ENCODE measurements around the gene ZNF407.
A peak's percentile ranks its signal among the peaks of the same experiment; 100 is the strongest.

Gene ZNF407

DNA sequence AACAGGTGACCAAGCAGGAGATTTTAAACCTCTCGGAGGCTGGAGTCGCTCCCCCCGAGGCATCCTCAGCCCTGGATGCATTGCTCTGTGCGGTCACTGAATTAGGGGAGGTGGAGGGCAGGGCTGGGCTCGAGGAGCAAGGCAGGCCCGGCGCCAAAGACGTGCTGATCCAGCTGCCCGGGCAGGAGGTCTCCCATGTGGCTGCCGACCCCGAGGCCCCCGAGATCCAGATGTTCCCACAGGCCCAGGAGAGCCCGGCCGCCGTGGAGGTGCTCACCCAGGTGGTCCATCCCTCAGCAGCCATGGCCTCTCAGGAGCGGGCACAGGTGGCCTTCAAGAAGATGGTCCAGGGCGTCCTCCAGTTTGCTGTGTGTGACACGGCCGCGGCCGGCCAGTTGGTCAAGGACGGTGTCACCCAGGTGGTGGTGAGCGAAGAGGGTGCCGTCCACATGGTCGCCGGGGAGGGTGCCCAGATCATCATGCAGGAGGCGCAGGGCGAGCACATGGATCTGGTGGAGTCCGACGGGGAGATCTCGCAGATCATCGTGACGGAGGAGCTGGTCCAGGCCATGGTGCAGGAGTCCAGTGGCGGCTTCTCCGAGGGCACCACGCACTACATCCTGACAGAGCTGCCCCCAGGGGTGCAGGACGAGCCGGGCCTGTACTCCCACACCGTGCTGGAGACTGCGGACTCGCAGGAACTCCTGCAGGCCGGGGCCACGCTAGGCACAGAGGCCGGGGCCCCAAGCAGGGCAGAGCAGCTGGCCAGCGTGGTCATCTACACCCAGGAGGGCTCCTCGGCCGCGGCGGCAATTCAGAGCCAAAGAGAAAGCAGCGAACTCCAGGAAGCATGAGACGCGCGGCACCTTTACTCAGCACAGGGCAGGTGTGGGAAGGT lies 466.2 kb downstream of the ZNF407 start:
- DNase-seq = no peak

DNA sequence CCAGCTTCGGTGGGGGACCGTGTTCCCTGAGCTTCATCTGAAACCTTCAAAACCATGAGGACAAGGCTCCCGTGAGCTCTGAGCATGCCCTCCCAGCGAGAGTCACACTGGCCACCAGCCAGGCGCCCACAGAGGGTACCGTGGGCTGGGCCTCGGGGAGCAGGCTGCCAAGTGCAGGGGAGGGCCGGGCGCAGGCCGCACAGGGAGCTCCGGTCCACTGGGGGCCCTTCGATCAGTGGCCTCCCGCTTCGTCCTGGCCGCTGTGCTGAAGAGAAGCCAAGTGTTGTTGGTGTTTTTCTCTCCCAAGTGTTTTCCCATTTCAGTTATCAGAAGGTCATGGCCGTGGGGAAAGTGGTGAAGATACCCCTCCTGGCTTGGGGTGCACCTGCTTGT lies 466.8 kb downstream of the ZNF407 start:
- no peak for DNase-seq

DNA sequence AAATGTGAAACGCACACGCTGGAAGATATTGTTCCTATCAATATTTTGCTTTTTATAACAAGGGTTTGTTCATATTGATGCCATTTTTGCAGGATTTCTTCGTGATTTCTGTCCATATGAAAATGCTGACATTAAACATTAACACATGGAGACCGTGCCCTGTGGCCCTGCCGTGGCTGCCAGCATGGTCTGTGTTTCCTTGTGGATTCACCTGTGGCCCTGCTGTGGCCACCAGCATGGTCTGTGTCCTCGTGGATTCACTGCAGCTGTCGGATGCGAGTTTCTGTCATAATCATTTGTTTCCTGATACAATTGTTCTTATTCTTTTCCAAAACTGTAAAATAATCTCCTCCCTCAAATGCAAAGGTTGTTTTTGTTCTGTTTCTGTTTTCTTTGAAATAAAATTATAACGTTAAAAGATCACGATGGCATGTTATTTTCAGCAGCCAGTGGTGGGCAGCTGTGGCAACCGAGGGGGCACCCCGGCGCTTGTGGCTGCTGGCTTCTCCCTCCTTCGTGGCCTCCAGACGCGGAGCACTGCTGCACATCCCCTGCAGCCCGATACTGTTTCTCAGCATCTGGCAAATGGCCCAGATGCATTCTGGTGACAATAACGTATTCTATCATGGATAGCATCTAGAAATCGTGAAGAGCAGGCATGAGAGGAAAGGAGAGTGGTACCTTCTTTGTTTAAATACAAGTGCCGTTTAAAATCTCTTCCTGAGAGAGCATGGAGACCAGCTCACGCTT lies 467.8 kb downstream of the ZNF407 start:
- DNase-seq = no peak

DNA sequence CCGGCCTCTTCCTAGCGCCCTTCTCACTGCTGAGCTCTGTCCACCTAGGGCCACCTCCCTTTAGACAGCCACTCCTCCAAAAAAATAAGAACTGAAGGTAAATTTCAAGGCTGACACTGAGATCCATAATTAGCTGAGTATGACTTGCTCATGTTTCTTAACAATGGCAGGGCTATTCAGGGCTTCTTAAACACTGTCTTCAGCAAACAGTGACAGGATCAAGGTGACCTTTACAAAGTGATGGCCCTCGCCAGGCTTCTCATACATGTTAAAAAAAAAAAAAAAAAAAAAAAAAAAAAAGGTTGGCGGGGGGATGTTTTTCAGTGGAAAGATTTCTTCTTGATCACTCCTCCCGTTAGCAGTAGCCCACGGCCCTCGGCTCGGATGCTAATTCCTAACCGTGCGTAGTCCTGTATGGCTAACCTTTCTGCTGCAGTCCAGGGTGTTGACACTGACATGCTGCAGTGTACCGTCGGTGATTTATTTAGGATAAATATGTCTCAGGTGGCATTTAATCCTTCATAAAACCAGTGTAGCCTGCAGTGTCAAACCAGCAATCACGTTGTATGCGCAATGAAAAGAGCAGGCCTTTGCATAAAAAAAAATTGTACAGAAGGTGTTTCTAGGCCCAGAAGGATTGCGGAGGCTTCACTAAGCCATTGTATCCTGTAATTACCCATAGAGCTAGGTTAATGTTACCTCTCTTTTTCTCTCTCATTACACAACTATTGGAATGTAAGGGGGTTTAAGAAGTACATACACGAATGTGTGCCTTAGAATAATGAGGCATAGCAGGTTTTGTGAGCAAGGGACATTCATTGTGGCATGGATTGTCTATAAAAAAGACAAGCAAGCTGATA lies 468.6 kb downstream of the ZNF407 start:
- no peak for DNase-seq

DNA sequence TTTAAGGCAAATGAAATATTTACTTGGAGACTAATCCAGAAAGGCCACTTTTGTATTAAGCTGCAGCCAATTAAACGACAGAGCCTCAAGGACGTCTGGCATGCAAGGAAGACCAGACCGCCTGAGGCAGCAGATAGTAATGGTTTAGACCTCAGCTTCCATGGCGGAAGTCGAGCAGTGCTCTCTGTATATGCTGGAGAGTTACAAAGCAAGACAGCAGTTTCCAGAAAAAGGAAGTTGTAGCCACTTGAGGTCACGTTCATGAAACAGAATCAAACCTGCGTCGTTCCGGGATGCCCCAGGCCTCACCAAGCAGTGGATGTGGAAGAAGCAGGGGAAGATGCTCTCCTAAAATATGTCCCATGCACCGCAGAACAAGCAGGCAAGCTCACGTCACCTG lies 469.3 kb downstream of the ZNF407 start:
- no peak for DNase-seq

DNA sequence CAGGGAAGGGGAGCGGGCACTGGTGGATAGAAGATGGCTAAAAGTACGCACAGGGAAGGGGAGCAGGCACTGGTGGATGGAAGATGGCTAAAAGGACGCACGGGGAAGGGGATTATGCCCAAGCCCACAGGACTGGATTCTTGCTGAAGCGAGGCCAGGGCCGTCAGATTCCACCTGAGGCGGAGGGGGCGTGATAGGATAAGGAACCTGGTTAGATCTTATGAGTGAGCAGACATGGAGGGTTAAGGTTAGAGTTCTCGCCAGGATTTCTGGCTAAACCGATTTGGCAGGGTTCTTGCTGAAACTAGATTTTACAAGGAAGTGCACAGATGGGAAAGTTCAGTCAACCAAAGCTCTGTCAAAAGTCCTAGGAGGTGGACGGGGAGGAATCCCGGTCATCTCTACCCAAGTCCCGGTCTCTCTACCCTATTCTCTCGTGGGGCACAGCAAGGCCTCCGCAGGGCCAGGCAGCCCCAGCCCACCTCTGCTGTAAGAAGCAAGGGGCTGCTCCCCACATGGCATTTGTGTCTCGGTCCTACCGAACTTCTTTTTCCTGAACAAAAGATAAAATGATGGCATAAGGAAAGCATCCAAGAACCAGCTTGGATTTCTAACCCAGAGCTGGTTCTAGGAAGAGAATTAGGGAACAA lies 470.5 kb downstream of the ZNF407 start:
- DNase-seq = no peak

DNA sequence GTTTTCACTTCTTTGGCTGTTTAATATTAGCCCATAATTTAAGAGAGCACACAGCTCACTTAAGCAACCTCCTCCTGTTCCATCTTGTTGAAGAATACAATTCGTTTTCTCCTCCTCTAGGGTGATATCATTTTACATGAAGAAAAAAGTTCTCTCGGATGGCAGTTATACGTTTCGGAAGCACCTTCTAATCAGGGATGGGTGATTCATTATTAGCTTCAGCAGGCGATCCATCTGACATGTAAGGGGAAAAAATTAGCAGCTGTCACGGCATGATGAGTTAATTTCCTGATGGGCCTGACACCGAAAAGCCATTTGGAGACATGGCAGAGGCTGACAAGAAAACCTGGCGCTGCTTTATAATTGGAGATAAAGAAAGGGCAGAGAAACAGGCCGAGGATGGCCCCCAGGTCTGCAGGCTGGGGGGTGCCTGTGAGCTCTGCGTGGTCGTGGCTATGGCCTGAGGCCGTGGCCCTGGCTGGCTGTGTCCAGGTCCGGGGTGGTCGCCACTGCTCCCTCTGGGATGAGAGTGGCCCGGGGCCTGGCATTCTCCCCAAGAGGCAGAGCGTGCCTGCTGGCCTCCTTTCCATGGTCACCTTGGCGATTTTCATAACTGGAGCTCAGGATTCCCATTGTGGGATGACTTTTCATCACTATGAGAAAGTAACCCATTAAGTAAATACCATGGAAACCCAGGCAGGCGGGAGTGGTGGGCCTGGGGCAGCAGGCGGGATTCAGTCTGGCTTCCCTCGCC lies 471.2 kb downstream of the ZNF407 start:
- no peak for DNase-seq

DNA sequence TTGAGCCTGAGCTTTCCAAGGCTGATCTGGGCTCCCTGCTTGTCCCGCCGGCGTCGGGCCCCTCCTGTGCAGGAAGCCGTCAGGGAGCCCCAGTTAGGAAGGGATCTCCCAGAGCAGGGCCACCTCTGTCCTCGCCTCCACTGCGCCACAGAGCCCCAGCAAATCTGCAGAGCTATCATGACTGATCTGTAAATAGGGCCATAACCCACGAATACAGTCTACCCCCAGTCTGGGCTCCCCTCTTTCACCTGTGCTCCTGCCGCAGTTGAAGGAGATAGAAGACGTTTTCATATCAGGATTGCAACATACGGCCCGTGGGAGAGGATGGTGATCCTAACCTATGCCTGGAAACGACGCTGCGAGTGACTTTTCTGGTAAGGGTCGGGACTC lies 472.6 kb downstream of the ZNF407 start:
- no peak for DNase-seq

DNA sequence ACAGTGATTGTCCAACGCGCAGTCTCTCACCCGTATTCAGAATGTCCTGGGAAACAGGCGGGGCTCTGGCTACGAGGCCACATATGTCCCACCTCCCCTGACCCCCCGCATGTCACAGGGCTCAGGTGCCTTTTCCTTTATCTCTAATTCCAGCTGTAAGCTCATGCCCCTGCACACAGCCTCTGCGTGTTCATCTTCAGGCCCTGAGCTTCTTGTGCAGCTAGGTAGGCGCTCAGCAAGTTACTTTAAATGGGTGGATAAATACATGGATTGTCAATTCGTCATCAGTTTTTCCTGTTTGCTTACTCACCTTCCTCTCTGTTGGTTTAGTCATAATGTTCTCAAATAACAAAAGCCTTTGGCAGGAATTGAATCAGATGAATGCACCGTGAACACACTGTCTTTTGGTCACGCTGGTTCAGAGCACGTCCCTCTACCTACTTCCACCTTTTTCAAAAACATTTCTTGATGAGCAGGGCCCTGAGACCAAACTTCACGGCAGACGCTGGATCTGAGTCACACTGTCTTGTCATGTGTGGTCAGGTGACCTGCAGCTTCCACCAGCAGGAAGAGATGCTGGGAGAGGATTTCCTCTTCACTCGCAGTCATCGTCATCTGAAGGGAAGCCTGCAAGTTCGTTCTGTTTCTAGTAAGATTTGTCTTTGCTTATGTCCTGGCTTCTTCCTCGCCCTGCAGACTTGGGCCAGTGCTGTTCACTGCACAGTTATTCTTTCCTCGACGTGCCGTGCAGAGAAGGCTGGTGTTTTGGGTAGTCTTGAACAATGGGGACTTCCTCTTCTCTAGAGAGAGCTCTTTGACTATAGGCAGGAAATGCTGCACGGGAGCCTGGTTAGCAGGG lies 473.2 kb downstream of the ZNF407 start:
- peak; percentile 71 for DNase-seq

DNA sequence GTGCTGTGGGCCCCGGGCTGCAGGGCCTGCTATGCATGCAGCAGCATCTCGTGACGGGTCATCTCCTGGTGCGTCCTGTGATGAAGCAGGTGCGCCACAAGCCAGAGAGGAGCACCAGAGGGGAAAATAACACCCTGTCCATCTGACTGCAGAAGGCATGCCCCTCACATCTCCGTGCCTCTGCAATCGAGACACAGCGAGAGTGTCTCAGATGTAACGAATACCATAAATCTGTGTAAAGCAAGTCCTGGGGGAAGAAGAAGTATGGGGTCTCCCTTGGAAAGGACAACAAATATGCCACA lies 473.8 kb downstream of the ZNF407 start:
- no peak for DNase-seq

DNA sequence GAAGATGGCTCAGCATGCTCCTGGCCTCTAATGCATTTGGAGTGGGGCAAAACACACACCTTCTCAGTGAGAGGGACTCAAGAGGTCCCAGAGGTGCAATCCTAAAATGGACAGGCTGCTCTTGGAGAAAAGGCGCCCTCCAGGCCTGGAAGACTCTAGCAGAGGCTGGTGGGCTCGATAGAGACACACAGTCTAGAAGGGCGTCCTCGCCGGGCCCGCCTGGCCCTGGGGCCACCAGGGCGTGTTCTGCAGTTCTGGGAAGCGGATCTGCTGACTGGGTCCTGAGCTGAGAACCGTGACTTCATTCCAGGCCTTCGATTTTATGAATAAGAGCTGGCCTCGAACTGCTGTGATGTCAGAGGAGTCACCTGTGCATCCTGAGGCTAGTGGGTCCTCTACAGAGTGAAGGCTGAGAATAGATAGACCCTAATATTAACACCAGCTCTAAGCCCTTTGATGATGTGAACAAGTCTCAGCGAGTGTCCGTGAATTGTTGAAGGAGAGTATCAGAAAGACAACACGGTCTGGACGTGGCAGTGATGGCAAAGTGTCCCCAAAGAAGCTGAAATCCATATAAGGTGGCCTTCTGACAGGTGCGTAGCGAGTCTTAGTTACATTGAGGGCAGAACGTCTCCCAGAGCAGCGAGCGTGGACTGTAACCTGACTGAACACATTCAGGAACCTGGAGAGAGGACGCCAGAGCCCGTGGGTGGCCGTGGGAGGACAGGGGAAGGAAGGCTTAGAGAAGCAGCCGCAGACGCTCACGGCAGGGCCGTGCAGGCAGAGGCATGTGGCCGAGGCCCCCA lies 474.4 kb downstream of the ZNF407 start:
- DNase-seq = peak; percentile 18

DNA sequence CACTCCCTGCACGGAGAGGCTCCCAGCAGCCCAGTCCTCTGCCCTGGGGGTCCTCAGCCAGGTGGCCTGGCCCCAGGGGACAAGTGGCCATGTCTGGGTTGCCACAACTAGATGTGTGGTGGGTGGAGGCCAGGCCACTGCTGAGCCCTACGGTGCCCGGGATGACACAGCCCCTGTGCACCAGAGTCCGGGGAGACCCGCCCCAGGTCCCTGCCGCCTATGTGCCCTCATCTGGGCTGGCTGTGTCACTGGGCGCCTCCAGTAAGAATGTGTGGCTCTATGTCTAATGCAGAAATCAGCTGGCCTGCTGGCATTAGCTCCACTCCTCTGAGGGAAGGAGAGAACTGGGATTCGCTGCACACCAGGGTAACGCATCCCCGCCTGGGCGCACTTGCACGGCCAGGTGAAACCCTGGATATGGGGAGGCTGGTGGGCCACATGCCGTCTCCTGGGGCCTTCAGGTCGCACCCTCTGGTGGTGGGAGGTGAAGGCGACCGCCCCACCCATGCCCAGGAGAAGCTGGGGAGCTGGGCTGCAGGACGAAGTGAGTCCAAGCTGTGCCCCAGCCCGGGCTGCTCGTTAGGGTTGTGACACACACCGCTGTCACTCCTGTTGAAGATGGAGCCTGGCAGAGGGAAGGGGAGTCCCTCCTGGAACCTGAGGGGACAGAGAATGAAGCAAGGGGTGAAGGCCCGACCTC lies 475.2 kb downstream of the ZNF407 start:
- peak; percentile 20 for DNase-seq

DNA sequence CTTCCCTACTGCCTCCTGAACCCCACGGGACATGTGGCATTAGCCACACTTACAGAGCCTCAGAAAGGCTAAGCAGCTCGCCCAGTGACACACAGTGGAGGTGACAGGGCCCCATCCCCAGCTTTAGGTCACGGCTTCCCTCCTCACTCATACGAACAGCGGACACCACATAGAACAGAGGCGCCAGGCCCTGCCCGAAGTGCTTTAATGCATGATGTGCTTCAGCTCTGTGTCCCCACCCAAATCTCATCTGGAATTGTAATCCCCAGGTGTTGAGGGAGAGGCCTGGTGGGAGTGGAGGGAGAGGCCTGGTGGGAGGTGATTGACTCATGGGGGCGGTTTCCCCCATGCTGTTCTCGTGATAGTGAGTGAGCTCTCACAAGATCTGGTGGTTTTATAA lies 476.0 kb downstream of the ZNF407 start:
- peak; percentile 14 for DNase-seq

DNA sequence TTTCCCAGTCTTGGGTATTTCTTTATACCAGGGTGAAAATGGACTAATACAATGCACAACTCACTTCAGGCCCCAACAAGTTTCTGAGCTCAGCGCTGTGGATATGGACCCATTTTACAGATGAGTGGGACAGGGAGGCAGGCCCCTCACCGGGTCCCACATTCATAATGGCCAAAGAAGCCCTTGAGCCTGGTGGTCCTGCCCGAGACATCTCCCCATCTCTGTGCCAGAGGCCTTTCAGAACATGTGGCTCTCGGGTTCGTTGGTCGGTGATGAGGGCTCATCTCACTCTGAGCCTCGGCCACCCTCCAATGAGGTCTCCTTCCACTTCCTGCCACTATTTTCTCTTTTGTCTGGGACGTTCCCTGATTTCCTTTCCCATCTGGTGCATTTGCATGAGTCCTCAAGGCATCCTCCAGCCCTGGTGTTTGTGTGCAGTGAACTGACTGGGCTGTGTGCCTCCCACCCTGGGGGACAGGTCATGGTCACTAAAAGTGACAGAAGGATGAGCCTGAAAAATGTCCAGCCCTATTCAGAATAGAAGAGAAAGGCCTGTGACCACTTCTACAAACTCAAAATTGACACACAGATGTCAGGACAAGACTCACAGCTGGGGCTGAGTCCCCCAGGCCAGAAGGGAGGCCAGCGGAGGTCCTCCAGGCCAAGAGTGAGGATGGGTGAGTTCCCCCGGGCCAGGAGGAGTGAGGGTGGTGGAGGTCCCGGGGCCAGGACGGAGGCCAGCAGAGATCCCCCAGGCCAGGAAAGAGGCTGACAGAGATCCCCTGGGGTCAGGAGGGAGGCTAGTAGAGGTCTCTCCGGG lies 476.7 kb downstream of the ZNF407 start:
- DNase-seq = peak; percentile 16

DNA sequence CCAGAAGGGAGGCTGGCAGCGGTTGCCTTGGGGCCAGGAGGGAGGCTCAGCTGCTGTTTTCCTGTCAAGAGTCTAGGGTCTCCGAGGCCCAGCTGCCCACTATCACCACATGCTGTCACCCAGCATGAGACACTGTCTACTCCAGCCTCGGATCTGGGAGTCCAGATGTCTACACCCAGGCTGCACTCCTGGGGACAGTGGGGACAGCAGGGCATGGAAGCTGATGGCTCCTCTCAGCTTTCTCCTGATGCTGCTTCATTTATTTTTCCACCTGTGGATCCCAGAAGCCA lies 477.3 kb downstream of the ZNF407 start:
- peak; percentile 2 for DNase-seq

DNA sequence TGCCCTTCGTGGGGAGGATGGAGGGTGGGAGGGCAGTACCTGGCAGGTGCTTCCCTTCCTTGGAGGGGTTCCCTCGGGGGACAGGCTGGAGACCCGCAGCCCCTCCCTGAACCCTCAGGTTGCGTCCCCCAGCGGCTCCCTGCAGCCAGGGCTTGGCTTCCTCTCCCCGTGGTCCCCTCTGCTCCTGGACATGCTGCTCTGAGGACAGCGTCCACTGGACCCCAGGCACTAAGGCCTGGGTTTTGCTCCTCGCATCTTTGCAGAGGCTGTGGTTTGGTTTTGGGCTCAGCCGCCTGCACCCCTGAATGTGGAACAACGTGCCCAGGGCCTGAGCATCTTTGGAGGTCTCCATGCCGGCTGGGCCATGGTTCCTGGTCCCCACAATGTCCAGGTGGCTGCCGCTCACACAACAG lies 477.8 kb downstream of the ZNF407 start:
- DNase-seq = peak; percentile 9

DNA sequence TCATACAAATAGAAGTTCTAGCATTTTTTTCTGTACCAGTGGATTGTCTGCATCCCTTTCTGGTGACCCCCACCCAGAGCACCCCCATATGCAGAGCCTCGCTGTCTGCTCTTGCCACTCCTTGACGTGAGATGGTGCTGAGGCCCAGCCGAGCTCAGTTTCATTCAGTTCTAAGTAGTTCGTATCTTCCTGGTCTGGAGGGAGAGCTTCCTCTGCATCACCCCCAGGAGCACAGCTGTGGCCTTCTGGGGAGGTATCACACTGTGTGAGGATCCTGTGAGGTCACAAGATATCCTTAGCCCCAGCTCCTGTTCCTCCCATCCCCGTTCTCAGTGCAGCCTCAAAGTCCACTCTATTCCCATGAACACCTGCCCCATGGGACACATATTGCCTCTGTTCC lies 478.6 kb downstream of the ZNF407 start:
- DNase-seq = peak; percentile 9

DNA sequence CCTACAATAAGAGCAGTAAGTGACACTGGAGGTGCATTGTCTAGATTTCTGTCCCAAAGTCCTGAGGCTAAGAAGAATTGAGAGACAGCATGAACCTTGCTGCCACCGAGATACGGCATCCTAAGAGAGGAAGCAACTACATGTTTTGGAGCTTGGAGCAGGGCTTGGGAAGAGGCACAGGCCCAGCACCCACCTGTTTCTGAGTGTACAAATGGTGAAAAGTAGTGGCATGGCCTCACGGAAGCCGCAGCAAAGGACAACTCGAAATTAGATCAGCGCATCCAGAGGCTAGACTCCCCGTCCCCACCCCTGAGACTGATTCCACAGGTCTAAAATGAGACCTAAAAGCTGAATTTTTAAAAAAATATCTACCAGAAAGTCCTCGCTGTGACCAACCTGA lies 483.8 kb downstream of the ZNF407 start:
- peak; percentile 10 for DNase-seq

DNA sequence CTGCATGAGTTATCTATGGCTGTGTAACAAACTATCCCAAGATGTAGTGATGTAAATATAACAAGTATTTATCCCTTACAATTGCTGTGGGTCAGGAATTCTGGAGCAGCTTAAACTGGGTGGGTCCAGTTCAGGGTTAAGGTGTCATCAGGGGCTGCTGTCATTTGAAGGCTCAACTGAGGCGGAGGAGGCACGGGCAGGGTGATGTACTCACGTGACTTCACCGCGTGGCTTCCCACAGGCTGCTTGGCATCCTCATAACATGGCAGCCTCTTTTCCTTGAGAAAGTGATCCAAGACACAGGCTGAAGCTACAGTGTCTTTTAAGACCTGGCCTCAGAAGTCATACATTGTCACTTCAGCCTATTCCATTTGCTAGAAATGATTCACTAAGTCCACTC lies 485.5 kb downstream of the ZNF407 start:
- DNase-seq = peak; percentile 9
